AG10803 (cell line): ENCODE measurements around the gene ZNF638.
"Not testable (repeated sequence)": the region's sequence is repeated elsewhere in the genome, so short reads cannot be mapped to it uniquely, and the experiment has no call there.

ENCODE experiments used
- DNase-seq: peaks from one replicate; pipeline ENCODE4 v3.0.0; 2010; ENCODE audit warnings: low read depth
- H3K4me3 ChIP-seq: 2 replicates; pipeline ENCODE4 v1.5.1; 2011; ENCODE audit warnings: mild to moderate bottlenecking, low read length, control low read depth
- CTCF ChIP-seq: conservative IDR thresholded peaks from 2 replicates; pipeline ENCODE4 v1.5.1; 2011; ENCODE audit warnings: mild to moderate bottlenecking, low read length, control low read depth, inconsistent platforms

Gene ZNF638

GRCh38 chr2:71393216-71393615 is 61.6 kb downstream of the ZNF638 start:
- no peak for DNase-seq
- no peak for TF ChIP-seq CTCF
- no peak overlapping the region for H3K4me3 ChIP-seq

GRCh38 chr2:71395471-71395870 is 63.9 kb downstream of the ZNF638 start:
- no peak overlapping the region for H3K4me3 ChIP-seq
- no peak for TF ChIP-seq CTCF
- no peak for DNase-seq

- DNase-seq = no peak
- H3K4me3 ChIP-seq = no peak overlapping the region
- no peak for TF ChIP-seq CTCF
Measured at GRCh38 chr2:71402427-71402826, 70.8 kb downstream of the ZNF638 start.

GRCh38 chr2:71409611-71410010 is 78.0 kb downstream of the ZNF638 start:
- no peak overlapping the region for H3K4me3 ChIP-seq
- no peak for TF ChIP-seq CTCF
- no peak for DNase-seq

- H3K4me3 ChIP-seq = no peak overlapping the region
- DNase-seq = no peak
- TF ChIP-seq CTCF = no peak
Measured at GRCh38 chr2:71410696-71411095, 79.1 kb downstream of the ZNF638 start.

GRCh38 chr2:71416866-71417265 is 85.3 kb downstream of the ZNF638 start:
- not testable (repeated sequence) for DNase-seq, H3K4me3 ChIP-seq

- DNase-seq = no peak
- no peak for TF ChIP-seq CTCF
- no peak overlapping the region for H3K4me3 ChIP-seq
Measured at GRCh38 chr2:71417300-71418202, 86.0 kb downstream of the ZNF638 start.

GRCh38 chr2:71419145-71419544 is 87.6 kb downstream of the ZNF638 start:
- no peak for DNase-seq
- TF ChIP-seq CTCF = no peak
- no peak overlapping the region for H3K4me3 ChIP-seq
